GM21619 (cell line): ENCODE data around the gene OR6S1.

ENCODE experiments used
- ATAC-seq: cut with Tn5 transposase; IDR thresholded peaks from one replicate; pipeline ENCODE4 v1.9.1; 2021; ENCODE audit not compliant: unreplicated experiment

The OR6S1 gene

DNA sequence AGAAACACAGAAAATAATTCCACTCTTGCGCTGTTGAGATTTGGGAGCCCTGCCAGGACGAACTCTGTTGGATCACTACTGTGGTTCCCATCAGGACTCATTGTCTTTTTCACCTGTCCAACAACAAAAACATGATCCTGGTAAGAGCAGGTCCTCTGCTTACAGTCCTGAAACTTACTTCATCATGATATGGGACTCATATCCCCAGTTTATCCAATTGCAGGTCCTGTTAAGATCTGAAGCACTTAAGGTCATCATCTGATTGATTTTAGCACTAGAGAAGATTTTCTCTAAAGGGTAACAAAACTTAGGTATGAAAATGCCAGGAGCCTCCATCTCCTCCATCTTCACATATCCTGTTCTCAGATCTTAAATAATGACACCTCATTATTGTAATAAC is at the start of gene OR6S1:
OR6S1 (minus strand) TSS at position 101 of the 400 bp plus-strand sequence; CDS start at position 101, 0 bp downstream.
- ATAC-seq, result no peak

DNA sequence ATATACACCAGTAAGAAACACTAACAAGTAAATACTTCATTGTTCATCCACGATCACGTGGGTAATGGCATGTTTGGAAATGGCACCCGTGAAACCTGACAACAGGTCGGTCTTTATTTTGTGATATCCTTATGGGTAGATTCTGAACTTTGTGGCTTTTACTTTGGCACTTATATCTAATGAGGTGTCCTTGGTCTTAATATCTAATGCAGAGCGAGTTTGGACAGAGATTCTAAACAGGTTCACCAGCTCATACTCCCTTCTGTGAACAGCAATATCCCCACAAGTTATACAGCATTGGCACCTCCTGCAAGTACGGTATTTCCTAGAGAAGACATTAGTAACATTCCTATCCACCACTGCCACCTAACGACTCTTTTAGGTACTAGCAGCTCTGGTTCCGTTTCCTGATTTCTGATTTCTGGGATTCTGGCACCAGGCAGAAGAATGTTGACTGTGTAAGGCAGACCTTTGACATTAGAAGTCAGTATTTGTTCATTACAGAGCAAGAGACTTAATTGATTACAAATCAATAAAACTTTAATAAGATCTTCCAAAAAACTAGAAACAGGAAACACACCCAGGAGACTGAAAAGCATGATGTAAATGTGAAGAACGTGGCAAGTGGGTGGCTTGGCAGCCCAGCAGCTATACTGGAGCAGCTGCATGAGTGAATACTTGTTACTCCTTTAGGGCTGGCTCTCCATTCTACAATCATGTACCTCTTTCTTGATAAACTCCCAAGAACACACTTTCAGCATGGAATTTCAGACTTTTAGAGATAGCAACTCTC is 49.6 kb upstream of the OR6S1 start:
- peak; percentile 65 for ATAC-seq

DNA sequence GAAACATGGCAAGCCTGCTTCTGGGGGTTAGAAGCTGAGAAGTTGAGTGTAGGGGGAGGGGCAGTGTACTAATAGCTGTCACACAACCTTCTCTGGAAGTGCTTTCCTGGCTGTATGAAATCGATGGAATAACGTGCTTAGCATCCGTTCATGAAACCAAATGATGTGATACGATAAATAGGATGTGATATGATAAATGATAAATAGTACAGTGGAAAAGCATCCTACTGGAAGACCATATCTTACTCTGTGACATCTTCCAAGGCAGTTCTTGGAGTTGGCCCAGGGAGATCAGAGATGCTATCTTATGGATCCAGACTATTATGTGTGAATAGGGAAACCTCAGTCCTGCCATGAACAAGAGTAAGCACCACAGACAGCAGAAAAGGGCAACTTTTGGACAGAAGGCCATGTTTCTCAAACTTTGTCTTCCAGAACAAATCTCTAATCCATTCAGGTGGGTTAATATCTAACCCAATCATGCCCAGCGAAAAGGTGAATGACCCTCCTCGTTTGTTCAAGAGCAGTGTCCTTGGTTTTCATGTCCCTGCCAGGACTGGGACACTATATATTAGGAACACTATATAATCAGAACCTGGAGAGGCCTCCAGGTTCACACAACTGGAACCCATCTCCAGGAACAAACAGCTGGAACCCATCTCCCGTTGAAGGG is 46.8 kb upstream of the OR6S1 start, which contains the start of gene ANG:
ANG (plus strand) TSS at position 598 of the 673 bp plus-strand sequence. CDS start 4,801 bp downstream, outside the sequence.
- no peak for ATAC-seq

GRCh38 chr14:20687362-20688166 is 46.1 kb upstream of the OR6S1 start:
- ATAC-seq, result no peak

- ATAC-seq, result no peak
Measured at GRCh38 chr14:20686386-20687143, 45.1 kb upstream of the OR6S1 start.

GRCh38 chr14:20684662-20685456 is 43.4 kb upstream of the OR6S1 start:
- ATAC-seq, result no peak

- ATAC-seq, result peak; percentile 28
Measured at GRCh38 chr14:20683891-20684661, 42.6 kb upstream of the OR6S1 start, which contains the start of gene RNASE4. TSS of gene RNASE4 (plus strand) at chr14:20684560. CDS start at chr14:20699372, 14,812 bp downstream.

DNA sequence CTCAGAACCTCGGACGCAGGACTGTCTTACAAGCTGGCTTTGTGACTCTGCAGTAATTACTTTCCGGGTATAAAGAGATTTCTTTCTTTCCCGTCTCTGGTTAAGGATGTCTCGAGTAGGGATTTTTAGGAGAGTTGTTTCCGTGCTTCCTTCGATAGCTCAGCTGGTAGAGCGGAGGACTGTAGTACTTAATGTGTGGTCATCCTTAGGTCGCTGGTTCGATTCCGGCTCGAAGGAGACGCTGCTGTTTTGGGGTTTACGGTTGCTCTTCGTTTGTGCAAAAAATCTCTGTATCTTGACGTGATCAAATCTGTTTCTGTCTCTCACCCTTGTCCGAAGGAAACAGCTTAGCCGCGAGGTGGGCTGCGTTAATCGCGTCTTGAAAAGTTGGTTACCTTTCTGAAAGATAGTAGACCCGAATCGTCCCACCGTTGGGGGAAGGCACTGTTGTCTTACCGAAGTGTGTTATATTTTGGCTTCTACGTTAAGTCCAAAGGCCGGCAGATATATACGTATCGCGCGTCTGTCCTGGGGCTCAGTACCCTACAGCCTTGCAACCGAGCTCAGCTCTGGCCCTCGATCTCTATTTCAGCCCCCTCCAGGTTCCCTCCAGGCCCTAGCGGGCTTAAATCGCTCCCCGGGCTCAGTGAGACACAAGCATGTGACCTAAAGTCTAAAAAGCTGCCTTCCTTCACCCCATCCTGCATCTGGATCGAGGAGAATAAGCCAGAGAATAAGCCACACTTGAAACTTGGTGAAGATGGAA is 41.8 kb upstream of the OR6S1 start:
- ATAC-seq, result peak; percentile 27

DNA sequence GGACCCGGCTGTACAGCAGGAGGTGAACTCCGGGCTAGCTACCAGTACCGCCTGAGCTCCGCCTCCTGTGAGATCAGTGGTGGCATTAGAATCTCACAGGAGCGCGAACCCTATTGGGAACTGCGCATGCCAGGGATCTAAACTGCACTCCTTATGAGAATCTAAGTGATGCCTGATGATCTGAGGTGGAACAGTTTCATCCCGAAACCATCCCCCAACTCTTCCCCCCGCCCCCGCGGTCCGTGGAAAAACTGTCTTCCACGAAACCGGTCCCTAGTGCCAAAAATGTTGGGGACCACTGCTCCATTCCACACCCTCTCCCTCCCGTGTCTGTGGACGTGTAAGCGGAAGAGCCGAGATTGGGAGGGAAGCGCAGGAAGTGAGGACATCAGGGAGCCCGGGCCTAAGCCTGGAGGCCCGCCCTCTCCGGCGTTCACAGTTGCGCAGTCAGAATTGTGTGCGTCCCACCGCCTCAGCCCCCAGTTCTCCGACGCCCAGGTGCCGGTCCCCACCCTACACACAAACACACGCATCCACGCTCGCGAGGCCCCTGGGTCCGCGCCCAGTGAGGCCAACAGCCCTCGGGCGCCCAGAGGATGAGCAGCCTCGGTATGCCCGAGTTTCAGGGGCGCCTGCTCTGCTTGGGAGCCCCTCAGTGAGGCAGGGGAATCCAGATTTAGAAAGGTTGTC is 41.1 kb upstream of the OR6S1 start:
- ATAC-seq, result peak; percentile 44

GRCh38 chr14:20682127-20682434 is 40.6 kb upstream of the OR6S1 start:
- ATAC-seq, result no peak

DNA sequence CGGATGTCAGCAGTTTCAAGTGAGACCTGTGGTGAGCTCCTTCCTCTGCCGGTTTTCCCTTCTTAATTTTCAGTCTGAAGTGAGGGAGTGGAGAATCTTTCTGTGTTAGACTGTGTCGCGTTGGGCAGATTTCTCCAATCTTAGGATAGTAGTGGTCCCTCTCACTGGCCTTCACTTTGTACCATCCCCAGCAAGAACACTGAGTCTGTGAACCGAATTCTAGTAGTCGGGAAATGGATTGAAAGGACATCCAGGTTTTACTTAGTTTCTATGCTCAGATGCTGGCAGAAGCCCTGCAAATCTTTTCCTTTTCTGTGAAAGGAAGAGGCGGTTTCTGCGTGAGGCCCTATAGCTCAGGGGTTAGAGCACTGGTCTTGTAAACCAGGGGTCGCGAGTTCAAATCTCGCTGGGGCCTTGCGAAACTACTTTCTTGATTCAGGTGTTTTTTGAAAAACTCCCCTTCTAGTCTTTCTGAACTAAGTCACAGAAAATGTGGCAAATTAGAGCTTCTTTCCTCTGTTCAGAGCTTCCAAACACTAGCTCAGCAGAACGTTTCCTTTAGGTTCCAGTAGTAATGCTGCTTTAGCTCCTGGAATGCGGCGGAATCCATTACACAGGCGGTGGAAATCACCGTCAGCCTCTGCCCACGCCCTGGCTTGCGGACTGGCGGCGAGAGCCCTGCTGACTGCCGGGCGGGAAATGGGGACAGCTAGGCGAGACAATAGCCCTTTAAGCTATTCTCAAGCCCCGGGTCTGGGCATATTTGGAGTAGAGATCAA is 40.0 kb upstream of the OR6S1 start:
- peak; percentile 18 for ATAC-seq

DNA sequence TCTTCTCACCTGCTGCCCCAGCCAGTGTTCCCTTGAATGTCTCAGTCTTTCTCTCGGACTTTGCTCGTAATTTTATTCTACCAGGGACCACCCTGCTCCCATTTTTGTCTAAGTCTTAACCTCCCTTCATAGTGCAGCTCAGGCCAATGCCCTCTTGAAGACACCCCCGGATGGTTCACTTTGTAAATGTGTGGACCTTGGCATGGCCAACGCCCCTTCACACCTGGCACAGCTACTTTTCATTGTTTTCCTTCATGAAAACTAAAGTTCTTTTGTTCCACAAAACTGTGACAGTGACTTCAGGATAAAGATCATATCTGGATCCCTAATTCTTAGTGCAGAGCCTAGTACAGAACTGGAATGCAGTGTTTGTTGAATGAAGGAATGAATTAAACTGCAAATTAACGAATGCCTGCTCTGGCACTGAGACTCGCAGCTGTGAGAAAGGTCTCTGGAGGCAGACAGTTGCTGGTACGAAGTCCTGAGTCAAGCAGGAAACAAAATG is 39.4 kb upstream of the OR6S1 start:
- ATAC-seq, result no peak

GRCh38 chr14:20680363-20680762 is 38.9 kb upstream of the OR6S1 start:
- ATAC-seq, result no peak

GRCh38 chr14:20679907-20680306 is 38.4 kb upstream of the OR6S1 start:
- ATAC-seq, result no peak

DNA sequence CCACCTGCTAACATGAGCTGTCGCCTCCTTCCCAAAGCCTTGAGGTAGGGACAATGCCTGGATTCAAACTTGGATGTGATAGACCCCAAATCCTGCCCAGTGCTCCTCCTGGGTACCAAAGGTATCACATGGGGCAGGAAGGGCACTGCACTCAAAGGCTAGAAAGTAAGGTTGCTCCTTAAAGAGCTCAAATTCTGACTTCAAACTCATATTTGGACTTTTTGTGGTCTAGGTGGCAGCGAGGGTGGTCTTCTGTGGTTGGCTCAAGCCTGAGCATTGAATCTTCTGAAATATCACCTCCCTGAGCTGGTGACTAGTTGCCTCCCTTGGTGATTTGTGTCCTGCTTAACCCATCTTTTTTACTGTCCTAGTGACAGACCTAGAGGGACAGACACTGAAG is 34.6 kb upstream of the OR6S1 start:
- ATAC-seq, result no peak

DNA sequence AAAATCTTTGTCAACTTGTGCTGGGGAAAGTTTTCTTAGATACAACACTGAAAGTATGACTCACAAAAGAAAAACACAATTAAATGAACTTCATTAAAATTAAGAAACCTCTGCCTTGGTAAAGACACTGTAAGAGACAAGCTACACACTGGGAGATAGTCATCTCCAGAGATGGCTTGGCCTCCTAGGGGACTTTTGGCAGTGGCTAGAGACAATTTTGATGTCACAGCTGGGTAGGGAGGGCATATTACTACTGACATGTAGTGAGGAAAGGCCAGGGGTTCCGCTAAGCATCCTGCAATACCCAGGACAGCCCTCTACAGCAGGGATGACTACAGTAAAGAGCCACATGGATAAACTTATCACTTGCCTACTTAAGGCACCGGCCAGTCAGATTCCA is 34.2 kb upstream of the OR6S1 start:
- no peak for ATAC-seq
